Adipose tissue (tissue), 3 donors: ENCODE data around the gene KIF4A. TPM values are rescaled to one million over a fixed set of nuclear protein-coding genes. Genes with fewer than 3 reads are reported as not detected.
"Not testable (repeated sequence)": the region's sequence is repeated elsewhere in the genome, so short reads cannot be mapped to it uniquely, and the experiment has no call there.

ENCODE experiments used
- H3K27ac ChIP-seq: one replicate; pipeline ENCODE4 v1.5.1; 2013; ENCODE audit warnings: low read depth, low read length
- WGBS, 3 donors: extraction: QIAGEN DNeasy Blood & Tissue Kit; methylation state at CpG; one replicate each; pipeline ENCODE4 v1.1.7; 2013; 5-methylcytosine and 5-hydroxymethylcytosine counted together
- polyA plus RNA-seq, 3 donors: library from polyadenylated mRNA; stranded (reverse); fragments of 200-250 nt; gene quantifications; one replicate each; pipeline ENCODE4 v1.2.3, GENCODE V29; 2013
- donor health status: healthy with polysubstance abuse.
- donor health status: Bipolar disorder and iron deficiency.
- donor health status: healthy.

KIF4A gene
- polyA plus RNA-seq, 3 donors, result 0.06 to 0.34 (median 0.13) TPM

- WGBS, 3 donors, result 63 to 92% (median 87%) methylated on average over 3 of the region's 3 CpGs
- no peak overlapping the region for H3K27ac ChIP-seq
These were observed 9.3 kb upstream of the KIF4A start for GRCh38 chrX:70280573-70280972.

- H3K27ac ChIP-seq, result no peak within 1 kb of the TSS
- WGBS, 3 donors, result 91 to 95% (median 91%) methylated on average over 21 of the region's 21 CpGs
These were observed 8.0 kb upstream of the KIF4A start, which contains the start of gene RAB41 for GRCh38 chrX:70281951-70282350. Gene RAB41, plus strand, starts transcription at chrX:70282172. Its CDS starts 46 bp downstream, at chrX:70282218.

DNA sequence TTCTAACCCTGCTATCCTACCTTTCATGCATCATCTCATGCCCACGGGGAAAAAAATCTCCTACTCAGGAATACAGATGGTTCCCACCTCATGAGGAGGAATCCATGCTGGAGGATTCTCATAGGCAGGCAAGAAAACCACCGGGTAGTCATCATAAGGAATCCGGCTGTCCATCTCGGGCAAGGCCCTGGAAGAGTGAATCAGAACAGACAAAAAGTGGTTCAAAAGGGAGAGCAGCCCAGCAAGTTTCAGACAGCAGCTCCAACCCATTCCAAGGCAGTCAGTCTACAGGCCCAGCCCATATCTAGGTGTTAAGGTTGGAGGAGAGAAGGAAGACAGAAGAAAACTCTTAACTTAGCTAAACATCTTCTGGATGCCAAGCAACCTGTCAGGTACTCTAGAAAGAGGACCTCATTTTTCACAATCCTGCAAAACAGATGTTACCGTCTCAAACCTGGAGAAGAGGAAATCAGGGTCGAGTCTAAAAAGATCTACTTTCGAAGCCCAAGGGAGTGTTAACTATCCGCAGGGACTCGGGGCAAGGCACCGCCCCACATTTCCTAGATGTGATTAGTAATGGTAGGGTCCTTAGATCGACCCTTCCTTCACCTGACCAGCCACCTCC lies 624 bp upstream of the KIF4A start:
- no peak overlapping the region for H3K27ac ChIP-seq
- WGBS, 3 donors, result 20 to 52% (median 29%) methylated on average over 11 of the region's 11 CpGs

- H3K27ac ChIP-seq, result no peak overlapping the region
- 0% methylated on average over 1 of the region's 1 CpG for WGBS, 3 donors
These were observed 2.9 kb downstream of the KIF4A start for GRCh38 chrX:70292788-70293187.

DNA sequence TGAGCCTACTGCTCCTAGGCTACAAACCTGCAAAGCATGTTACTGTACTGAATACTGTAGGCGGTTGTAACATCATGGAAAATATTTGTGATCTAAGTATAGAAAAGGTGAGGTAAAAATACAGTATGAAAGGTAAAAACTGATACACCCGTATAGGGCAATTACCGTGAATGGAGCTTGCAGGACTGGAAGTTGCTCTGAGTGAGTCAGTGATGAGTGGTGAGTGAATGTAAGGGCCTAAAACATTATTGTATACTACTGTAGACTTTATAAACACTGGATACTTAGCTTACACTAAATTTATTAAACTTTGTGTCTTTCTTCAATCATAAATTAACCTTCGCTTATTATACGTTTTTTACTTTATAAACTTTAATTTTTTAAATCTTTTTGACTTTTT lies 3.7 kb downstream of the KIF4A start:
- WGBS, 3 donors, result 85 to 95% (median 93%) methylated on average over 5 of the region's 5 CpGs

GRCh38 chrX:70301716-70302115 lies 11.8 kb downstream of the KIF4A start:
- WGBS, 3 donors, result 45 to 60% (median 55%) methylated on average over 3 of the region's 3 CpGs
- no peak overlapping the region for H3K27ac ChIP-seq

More for the DNA sequence above, 3.7 kb downstream of the KIF4A start:
- H3K27ac ChIP-seq, result no peak overlapping the region

- H3K27ac ChIP-seq, result no peak overlapping the region
- WGBS, 3 donors, result 88 to 97% (median 93%) methylated on average over 1 of the region's 1 CpG
These were observed 23.6 kb downstream of the KIF4A start for GRCh38 chrX:70313503-70313902.

DNA sequence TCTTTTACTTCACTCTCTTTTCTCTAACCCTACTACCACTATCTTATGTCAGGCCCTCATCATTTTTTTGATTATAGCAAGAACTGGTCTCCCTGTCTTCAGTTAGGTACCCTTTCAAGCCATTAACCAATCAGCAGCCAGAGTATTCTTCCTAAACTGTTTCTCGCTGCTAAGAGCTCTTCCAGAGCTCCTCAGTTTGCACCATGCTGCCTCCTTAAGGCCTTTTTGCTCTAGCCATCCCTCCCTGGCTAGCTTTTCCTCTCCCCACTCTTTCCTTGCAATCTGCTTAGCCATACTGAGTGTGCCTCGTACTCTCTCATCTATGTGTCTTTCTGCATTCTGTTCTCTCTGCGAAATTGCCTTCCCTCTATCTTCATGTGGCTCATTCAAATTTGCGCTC lies 32.9 kb downstream of the KIF4A start:
- WGBS, 3 donors, result 86 to 98% (median 97%) methylated on average over 4 of the region's 4 CpGs
- no peak overlapping the region for H3K27ac ChIP-seq

DNA sequence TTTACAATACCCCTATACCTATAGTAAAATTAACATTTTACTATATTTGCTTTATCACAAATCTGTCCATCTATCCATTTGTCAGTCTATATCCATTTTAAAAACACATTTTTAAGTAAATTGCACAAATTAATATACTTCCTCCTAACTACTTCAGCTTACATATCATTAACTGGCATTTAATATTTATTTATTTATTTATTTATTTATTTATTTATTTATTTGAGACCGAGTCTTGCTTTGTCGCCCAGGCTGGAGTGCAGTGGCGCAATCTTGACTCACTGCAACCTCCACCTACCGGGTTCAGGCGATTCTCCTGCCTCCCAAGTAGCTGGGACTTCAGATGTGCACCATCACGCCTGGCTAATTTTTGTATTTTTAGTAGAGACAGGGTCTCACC lies 33.7 kb downstream of the KIF4A start:
- H3K27ac ChIP-seq, result not testable (repeated sequence)
- 90 to 98% (median 95%) methylated on average over 6 of the region's 6 CpGs for WGBS, 3 donors

GRCh38 chrX:70324326-70324725 lies 34.4 kb downstream of the KIF4A start:
- no peak overlapping the region for H3K27ac ChIP-seq
- 91 to 95% (median 91%) methylated on average over 2 of the region's 2 CpGs for WGBS, 3 donors

DNA sequence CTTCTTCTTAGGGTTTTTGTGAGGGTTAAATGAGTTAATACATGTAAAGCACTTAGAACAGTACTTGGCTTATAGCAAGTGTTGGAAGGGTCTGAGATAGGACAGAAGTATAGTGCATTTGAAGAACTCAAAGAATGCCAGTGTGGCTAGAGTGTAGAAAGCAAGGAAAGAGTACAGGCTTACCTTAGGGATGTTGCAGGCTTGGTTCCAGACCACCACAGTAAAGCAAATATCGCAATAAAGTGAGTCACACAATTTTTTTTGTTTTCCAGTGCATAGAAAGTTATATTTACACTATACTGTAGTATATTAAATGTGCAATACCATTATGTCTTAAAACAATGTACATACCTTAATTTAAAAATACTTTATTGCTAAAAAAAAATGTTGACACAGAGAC lies 41.3 kb downstream of the KIF4A start:
- H3K27ac ChIP-seq, result no peak overlapping the region
- 58 to 100% (median 100%) methylated on average over 1 of the region's 1 CpG for whole genome bisulfite sequencing, 3 donors

DNA sequence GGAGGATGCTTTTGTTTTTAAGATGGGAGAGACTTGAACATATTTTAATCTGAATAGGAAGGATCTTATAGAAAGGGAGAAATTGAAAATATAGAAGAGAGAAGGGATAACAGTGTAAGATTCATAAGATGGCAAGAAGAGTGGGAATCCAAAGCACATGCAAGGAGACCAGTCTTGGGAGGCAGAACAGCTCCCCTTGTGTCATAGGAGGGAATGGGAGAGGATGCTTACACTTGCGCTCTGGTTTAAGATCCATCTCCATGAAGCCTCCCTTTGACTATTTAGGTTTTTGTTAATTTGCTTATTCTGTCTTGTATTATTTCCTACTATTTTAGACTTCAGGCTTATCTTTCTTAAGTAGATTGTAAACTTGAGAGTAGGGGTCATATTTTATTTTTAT lies 42.7 kb downstream of the KIF4A start:
- H3K27ac ChIP-seq, result no peak overlapping the region
- 75 to 100% (median 100%) methylated on average over 1 of the region's 1 CpG for WGBS, 3 donors

DNA sequence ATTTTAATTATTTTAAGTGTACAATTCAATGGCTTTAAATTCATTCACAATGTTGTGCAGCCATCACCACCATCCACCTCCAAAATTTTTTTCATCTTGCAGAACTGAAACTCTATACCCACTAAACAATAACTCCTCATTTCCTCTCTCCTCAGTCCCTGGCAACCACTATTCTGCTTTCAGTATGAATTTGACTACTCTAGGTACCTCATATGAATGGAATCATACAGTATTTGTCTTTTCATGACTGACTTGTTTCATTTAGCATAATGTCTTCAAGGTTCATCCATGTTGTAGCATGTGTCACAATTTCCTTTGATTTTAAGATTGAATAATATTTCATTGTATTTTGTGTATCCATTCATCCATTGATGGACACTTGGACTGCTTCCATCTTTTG lies 46.9 kb downstream of the KIF4A start:
- H3K27ac ChIP-seq, result no peak overlapping the region

GRCh38 chrX:70338290-70338689 lies 48.4 kb downstream of the KIF4A start:
- 55 to 91% (median 74%) methylated on average over 4 of the region's 4 CpGs for WGBS, 3 donors
- no peak overlapping the region for H3K27ac ChIP-seq

DNA sequence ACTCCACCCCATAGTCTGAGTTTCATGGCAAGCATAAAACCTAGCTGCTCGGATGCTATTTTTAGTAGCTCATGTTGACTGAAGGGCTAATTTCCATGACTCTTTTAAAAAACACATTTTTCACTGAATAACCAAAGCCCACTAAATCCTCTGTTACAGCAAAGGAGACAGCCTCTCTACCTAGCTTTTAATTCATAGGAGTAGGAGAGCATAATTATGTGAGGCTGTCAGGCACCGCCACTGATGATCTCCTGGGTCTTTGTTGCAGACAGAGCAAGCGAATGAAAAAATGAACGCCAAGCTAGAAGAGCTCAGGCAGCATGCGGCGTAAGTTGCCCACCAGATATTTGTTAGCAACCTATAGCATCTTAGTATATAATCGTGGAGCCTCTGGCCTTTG lies 53.5 kb downstream of the KIF4A start:
- H3K27ac ChIP-seq, result no peak overlapping the region
- WGBS, 3 donors, result 82 to 93% (median 90%) methylated on average over 7 of the region's 7 CpGs

DNA sequence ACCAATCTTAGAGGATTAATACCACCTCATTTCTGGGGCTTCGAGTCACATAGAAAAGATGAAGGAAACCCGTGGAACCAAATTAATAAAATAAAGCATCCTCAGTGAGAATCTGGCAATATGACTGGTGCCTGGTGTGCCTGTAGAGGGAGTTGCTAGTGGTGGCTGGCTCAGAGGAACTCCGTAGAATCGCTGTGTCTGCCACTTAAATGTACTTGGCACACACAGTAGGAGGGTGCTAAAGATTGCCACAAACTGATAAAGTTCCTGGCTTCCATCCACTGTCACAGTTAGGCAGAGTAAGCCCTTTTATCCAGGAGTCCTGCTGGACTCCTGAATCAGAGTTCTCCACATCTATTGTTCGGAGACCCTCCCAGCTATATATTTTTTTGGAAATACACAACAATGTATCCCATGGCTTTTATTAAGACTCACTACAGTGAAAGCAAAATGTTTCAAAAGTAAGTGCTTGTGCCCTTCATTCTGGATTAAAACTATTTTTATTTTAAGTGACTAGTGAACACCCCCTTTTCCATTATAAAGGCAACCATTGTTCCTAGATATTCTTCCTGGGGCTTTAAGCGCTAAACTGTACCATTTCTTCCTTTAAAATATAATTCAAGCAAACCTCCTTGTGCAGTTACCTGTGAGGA lies 56.6 kb downstream of the KIF4A start:
- H3K27ac ChIP-seq, result no peak overlapping the region
- WGBS, 3 donors, result 84 to 97% (median 94%) methylated on average over 6 of the region's 6 CpGs

- 98% methylated on average over 14 to 26 of the region's 26 CpGs for WGBS, 3 donors
- not testable (repeated sequence) for H3K27ac ChIP-seq
These were observed 58.9 kb downstream of the KIF4A start for GRCh38 chrX:70348825-70349224.

DNA sequence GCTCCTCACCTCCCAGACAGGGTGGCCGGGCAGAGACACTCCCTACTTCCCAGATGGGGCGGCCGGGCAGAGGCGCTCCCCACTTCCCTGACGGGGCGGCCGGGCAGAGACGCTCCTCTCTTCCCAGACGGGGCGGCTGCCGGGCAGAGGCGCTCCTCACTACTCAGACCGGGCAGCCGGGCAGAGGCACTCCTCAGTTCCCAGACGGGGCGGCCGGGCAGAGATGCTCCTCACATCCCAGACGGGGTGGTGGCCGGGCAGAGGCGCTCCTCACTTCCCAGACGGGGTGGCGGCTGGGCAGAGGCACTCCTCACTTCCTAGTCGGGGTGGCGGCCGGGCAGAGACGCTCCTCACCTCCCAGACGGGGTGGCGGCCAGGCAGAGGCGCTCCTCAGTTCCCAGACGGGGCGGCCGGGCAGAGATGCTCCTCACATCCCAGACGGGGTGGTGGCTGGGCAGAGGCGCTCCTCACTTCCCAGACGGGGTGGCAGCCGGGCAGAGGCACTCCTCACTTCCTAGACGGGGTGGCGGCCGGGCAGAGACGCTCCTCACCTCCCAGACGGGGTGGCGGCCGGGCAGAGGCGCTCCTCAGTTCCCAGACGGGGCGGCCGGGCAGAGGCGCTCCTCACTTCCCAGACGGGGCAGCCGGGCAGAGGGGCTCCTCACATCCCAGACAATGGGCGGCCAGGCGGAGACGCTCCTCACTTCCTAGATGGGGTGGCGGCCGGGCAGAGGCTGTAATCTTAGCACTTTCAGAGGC lies 59.6 kb downstream of the KIF4A start:
- not testable (repeated sequence) for H3K27ac ChIP-seq
- WGBS, 3 donors, result 94 to 98% (median 97%) methylated on average over 31 to 55 of the region's 55 CpGs

- H3K27ac ChIP-seq, result no peak overlapping the region
- 92 to 95% (median 93%) methylated on average over 3 of the region's 3 CpGs for WGBS, 3 donors
These were observed 62.6 kb downstream of the KIF4A start for GRCh38 chrX:70352496-70352895.

DNA sequence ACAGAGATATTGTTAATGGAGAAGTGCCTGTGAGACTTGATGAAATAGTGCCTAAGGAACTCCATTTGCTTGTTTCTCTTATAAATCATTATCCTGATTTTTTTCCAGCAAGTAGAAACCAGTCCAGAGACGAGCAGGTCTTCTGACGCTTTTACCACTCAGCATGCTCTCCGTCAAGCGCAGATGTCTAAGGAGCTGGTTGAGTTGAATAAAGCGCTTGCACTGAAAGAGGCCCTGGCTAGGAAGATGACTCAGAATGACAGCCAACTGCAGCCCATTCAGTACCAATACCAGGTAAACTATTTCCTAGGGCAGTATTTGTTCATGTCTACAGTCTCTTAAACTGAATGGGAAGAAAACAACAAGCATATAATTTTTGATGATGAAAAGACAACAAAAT lies 63.6 kb downstream of the KIF4A start:
- 85 to 93% (median 93%) methylated on average over 5 of the region's 5 CpGs for WGBS, 3 donors
- no peak overlapping the region for H3K27ac ChIP-seq
